GM18499 (cell line): ENCODE results near the gene IGSF3.

ENCODE experiments used
- ATAC-seq: cut with Tn5 transposase; IDR thresholded peaks from one replicate; pipeline ENCODE4 v1.9.1; 2021; ENCODE audit warnings: moderate number of reproducible peaks; ENCODE audit not compliant: insufficient read depth, unreplicated experiment

Gene IGSF3

DNA sequence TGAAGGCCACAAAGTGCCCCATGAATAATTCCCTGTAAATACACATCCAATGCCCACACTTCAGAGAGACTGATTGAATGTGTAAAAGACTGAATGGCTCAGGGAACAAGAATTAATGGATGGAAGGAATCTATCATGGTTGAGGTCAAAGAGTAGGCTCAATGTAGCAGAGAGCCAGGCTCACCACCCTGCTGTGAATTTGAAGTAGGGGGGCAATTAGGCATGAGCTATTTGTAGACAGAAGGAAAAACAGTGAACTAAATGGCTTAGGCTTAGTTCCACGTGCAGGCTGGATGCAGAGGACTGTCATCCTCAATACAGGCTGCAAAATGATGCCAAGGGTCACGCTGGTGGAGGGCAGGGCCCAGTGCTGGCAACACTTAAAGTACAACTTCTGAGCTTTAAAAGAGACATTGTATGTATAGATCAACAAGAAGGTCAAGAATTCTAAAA lies 22.9 kb upstream of the IGSF3 start:
- ATAC-seq: no peak

DNA sequence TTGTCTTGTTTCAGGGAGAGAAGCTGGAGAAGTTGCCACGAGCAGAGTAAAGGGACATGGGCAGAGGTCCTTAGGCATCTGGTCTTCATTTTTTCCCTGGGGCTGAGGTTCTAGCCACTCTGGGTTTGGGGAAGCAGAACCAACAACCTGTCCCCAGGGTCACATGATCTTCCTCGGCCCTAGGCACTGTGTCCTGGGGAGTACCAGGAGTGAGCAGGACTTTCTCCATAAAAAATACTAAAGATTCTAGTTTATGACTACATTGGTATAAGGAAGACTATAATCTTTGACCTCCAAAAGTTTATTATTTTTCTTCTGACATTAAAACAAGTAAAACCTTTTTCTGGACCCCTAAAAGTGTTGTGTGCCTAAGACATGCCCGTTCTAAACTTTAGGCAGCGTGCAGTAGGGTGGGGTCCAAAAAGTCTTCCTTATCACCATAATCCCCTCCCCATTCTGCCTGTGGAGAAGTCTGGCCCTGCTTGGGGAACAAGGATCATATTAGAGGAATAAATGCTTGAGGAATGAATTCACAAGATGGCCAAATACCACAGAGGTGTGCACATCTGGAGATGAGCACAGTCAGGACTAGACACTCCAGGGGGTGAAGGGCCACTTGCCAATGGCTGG lies 19.3 kb upstream of the IGSF3 start:
- ATAC-seq: no peak

DNA sequence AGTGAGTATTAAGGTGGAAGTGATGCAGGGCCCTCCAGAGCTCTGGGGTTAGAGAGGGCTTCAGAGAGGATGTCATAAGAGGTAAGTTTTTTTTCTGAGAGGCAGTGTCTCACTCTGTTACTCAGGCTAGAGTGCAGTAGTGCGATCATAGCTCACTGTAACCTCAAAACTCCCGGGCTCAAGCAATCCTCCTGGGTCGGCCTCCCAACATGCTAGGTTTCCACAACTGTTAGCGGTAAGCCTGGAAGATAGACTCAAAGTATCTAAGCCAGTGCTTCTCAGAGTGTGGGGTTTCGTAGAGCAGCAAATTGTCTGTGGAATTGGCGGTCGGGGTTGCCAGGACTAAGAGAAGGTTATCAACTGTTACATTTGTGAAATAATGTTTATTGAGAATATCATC lies 18.6 kb upstream of the IGSF3 start:
- ATAC-seq: no peak

DNA sequence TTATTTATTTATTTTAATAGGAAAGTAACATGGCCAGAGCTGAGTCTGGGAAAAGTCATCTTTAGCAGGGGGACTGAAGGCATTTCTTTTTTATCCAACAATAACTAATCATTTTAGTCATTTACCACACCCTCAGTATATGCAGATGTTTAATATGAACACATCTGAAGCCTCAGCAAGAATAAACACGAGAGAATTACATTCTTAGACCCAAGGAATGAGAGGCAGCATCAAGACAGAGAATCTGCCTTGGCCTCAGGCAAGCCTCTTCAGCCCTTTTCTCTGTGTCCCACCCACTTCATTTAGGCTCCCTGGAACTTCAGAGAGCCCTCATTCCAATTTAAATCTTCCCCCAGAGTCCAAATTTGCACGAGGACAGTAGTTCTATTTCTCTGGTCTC lies 17.0 kb upstream of the IGSF3 start:
- no peak for ATAC-seq

DNA sequence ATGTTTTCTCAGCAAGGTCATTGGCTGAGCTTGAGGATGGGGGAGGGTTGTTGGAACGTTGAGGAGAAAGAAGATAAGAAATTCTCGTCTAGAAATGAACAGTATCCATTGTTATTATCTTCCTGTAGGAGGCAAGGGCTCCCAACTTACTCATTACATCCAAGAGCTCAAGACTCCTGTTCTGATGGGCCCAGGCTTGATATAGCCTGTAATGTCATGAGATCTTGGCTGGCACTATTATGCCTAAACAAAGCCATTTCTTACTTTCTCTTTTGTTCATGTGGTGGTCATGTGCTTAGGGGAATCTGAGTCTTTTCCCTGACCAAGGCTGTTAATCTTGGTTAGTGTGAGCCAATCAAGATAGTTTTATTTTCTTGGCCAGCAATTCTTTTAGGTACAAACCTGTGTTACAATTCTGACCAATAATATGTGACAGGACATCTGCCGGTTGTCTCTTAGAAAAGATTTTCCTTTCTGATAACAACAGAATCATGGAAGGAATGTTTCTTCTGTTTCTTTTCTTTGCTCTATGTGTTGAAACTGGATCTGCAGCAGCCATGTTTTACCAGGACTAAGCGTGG lies 15.2 kb upstream of the IGSF3 start:
- no peak for ATAC-seq

DNA sequence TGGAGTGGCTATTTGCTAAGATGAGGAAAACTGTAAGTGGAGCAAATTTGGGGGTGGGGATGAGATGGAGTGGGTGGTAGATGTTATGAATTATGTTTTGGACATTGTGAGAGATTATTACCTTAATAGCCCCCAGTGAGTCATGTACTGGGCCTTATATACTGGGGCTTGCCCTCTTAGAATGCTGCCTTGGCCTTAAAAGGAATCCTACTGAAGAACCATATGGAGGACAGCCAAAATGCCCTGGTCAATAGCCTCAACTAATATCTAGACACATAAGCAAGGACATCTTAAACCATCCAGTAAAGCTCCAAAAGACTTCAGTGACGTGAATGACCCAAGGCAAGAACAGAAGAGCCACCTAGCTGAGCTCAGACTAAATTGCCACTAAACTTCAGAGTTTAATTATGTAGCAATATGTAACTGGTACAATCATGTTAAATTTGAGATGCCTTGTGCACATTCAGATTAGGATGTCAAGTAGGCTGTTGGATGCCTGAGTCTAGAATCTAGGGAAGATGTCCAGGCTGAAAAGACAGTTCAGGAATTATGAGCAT lies 13.9 kb upstream of the IGSF3 start:
- no peak for ATAC-seq

DNA sequence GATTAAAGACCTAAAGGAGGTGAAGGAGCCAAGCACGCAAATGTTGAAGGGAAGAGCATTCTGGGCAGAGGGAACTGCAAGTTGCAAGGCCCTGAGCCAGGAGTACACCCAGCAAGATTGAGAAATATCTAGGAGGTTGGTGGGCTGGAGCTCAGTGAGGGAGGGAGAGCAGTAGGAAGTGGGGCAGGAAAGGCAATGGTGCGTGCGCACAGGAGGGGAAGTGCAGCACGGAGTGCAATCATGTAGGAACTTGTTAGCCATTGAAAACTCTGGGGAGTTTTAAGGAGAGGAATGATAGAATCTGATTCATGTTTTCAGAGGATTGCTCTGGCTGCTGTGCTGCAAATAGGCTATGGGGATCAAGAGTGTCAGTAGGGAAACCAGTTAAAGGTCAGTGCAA lies 13.2 kb upstream of the IGSF3 start:
- ATAC-seq: no peak

DNA sequence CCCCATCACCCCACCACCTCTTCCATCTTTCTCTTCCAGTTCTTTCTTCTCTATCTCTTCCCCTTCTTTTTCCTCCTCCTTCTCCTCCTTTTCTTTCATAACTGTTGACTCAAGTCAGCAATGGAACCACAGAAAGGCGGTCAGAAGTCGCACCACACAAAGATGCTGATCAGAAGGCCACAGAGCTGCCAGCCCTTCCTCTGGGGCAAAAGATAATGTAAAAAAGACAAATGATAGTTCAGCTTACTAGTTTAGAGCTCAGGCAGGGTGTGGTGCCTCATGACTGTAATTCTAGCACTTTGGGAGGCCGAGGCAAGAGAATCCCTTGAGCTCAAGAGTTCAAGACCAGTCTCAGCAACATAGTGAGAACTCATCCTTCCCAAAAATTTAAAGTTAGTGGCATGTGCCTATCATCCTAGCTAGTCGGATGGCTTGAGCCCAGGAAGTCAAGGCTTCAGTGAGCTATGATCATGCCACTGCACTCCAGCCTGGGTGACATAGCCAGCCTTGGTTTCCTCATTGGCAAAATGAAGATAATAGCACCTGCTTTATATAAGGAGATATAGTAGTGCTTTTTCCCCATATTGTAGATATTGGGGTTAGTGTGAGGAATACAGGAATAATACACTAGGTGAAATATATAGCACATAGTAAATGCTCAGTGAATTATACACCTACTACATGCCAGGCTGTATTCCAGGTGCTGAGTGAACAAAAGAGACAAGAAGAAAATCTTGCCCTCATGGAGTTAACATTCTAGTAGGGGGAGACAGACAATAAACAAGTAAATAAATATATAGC lies 12.5 kb upstream of the IGSF3 start:
- no peak for ATAC-seq

DNA sequence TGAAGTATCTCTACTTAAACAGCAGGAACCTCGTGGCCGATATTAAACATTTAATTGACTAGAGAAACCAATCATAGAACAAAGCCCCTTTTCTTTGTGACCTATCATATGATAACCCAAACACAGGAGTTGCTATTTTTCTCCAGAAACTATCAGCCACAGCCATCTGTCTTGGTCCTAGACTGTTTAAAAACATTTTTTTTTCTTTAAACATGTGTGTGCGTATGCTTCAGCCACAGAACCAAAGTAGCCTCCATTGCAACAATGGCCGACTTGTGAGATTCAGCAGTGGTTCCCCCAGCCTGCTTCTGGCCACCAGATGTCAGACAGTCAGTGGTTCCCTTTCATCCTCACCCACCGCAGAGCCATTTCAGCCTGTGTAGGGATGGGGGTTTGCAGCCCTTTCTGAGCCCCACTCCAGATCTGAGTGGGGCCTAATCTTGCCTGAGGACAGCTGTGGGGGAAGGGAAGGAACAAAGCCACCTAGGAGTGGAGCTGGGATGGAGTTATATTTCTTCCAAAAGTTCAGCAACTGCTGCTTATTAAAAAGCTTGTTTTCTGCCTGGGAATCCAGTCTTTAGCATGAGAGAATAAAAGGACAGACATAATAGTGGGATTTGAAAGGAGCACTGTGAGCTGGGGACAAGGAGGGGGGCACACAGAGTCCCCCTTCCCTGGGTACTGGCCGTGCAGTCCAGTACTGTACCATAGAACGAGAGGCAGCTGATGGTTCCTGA lies 11.7 kb upstream of the IGSF3 start:
- no peak for ATAC-seq

DNA sequence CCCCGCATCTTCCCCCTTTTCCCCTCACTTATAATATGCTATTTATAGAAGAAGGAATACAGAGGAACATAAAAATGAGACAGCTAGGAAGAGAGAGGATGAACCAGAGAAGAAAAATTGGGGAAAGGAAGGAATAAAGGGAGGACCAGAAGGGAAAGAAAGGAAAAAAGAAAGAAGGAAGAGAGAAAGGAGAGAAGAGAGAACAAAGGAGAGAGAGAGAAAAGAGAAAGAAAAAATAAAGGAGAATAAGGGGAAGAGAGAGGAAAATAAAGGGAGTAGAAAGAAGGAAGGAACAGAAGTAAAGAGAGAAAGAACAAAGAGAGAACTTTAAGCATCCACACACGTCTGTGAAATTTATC lies 11.2 kb upstream of the IGSF3 start:
- no peak for ATAC-seq

DNA sequence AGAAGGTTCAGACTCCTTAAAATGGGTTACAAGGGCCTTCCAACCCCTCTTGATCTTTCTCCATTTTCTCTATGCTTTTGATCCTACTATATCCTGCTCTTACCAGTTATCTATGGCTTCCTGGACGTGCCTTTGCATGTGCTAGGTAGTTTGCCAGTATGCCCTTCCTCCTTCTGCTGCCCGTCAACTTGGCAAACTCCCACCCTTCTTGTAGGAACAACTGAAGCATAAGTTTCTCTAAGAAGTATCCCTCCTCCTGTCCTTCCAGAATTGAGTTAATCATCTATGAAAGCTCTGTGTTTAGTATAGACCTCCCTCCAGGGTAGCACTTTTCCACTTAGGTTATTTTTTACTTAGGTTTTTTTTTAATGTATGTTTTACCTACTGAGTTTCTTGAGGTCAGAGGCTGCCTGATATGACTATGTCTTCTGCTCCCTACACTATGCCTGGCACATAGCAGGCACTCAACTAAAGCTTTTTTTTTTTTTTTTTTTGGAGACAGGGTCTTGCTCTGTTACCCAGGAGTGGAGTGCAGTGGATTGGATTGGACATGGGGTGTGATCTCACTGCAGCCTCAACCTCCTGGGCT lies 10.0 kb upstream of the IGSF3 start:
- no peak for ATAC-seq

DNA sequence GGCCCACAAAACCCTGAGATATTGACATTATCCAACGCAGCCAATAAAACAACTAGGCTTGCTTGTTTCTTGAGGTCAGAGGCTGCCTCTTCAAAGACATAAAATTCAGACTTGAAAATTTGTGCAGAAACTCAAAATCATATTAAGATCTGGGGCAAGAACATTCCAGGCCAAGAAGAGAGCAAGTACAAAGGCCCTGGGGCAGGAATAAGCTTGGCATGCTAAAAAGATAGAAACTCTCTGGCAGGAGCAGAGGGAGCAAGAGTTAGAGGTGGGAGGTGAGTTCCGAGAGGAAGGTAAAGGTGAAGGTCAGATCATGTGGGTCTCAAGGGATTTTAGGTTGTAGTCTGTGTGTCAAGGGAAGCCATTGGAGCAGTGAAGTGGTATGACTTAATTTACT lies 8.8 kb upstream of the IGSF3 start:
- ATAC-seq: no peak

DNA sequence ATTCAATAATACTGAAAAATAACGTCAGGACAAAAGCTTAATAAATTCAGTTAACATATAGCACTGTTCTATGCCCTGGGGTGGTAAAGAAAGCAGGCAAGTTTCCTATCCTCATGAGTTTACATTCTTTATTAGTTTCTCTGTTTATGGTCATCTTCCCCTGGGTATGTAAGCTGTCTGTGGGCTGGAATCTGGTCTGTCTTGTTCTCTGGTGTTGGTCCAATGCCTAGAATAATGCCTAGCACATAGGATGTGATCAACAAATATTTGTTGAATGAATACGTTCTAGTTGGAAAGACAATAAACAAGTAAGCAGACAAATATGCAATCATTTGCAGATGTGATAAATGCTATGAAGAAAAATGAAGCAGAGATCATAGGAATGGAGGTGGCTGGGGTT lies 7.2 kb upstream of the IGSF3 start:
- no peak for ATAC-seq

DNA sequence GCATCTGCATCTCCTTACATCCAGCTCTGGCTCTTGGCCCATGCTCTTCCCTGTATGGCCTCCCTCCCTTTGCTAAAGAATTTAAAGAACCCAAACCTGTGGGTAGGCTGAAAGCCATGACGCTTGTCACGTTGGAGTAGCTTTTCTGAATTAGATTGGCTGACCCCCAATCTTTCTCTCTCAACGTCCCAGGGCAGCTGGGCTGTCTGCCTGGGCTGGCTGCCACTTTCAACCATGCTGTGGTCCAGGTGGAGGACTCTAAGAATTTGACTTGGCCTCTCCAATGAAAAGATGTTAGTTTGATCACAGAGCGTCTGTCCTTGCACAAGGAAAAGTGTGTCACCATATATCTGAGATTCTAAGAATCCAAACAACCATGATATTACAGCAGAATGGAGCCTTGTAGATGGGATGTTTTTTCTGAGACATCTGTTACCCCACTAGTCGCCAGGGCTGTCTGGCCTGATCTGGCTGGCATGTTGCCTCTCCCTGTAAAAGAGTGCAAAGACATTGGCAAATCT lies 6.5 kb upstream of the IGSF3 start:
- no peak for ATAC-seq

DNA sequence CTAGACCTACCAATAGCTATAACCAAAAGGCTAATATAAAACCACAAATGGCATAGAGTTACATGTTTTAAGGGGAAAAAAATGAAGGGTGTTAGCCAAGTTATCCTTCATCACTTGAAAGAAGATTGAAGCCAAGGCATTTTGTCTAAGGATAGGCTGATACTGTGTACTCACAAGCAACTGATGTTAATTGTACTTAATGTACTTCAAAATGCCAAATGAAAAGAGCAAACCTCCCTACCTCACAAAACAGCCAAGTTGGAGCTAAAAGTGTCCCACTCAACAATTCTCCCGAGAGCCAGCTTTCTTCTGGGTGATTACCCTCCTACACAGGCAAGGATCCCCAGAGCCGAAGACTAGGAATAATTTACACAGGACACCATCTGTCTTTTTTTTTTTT lies 4.4 kb upstream of the IGSF3 start:
- ATAC-seq: no peak

DNA sequence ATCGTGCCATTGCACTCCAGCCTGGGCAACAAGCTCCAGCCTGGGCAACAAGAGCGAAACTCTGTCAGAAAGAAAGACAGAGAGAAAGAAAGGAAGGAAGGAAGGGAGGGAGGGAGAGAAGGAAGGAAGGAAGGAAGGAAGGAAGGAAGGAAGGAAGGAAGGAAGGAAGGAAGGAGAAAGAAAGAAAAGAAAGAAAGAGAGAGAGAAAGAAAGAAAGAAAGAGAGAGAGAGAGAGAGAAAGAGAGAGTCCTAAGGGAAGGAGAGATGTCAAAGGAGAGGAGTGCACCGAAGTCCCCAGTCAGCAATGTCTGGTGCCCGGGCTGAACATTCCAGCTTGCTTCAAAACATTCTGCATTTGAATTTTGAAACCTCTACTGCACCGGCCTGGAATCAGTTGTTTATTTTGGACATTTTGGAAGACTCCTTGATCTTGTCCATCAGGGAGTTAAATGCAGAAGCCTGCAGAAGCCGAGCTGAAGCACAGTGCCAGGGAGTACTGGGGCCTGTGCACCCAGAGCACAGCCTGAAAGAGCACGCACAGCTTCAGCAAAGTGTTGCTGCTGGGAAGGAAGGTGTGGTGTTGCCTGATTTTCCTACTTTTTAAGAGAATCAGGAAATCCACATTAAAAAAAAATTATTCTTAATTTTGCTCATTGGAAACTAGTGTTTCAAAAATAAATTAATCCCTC lies 3.7 kb upstream of the IGSF3 start:
- no peak for ATAC-seq

DNA sequence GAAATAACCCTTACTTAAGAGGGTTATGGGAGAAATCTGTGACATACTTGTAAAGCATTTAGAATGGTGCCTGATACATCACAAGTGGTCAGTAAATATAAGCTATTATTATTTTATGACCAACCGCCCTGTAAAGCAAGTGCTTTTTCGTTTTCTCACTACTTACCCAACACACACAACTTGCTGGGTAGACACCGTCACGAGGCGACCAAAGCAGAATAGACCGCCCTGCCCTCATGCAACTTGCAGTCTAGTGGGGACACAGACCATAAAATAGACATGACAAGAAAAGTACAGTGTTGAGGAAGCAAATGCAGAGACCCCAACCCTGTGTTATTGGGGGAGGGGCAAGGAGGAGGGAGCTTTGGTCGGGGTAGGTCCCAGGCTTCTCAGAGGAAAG lies 744 bp upstream of the IGSF3 start:
- no peak for ATAC-seq

DNA sequence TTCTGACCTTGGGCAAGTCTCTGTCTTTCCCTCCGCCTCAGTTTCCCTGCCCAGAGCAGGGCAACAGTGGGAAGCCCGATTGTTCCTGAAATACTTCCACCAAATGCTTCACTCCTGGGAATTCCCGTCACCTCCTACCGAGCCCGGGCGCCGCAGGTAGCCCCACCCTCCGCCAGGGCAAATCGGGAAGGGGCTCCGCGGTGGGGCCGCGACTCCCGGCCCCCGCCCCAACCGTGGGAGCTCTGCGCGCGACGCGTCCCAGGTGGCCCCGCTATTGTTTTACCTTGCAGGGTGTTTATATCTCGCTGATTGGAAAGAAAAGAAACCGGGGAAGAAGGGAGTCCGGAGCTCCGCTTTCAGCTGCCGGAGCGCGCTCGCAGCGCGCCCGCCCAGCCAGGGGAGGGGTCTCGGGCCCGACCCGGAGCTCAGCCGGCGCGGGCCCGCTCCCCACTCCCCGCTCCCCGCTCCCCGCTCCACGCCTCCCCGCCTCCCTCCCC lies 407 bp downstream of the IGSF3 start:
- no peak for ATAC-seq
